Measurements from ENCODE around the gene DCAF8L1. TPM values are rescaled to one million over a fixed set of nuclear protein-coding genes. Genes with fewer than 3 reads are reported as not detected.

The DCAF8L1 gene
- total and polyA plus RNA-seq, 10 of the 15 experiments (the other 5 are each of a cell fraction or from before 2014, with no cell fraction given) = 0.11 TPM; not detected in 9

DNA sequence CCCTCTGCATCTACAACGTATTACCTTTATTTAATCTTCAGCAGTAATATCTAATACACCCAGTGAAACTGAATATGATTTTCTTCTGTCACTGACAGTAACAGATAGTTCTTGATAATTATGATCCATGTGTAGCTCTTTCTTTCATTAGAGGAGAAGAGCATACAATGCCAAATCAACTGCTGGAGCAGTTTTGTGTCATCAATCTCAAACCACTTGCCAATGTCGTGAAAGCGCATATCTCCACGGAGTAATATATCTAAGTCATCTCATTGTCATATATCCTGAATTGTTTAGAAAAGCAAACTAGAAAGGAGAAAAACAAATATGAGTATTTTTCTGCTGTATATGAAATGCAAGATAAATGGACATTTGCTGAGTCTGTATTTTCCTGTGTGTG lies 47.9 kb downstream of the DCAF8L1 start:
- intact Hi-C loops (cut with micrococcal nuclease; ENCODE audit: unreplicated experiment) = no loop called here
- no peak for ATAC-seq
- ChIA-PET SMC1A (ENCODE audit: uncharacterized antibody, unreplicated experiment) (interaction anchor here (1.3 to 1.6 kb wide), 2 partner anchors 9 to 13 kb away, joined by 4 read pairs; no protein-coding TSS in a partner anchor), RAD21 (ENCODE audit: unreplicated experiment) (no interaction called here), POLR2A (no interaction called here), CTCF (no interaction called here)
- no TSS peak for BruUV-seq (replicated peaks)
- TF ChIP-seq SREBF2 (IDR thresholded peaks at IDR 0.05; ENCODE audit: low read length) (no peak), CREM (IDR thresholded peaks at IDR 0.05; ENCODE audit: low read depth) (no peak), HDAC2 (IDR thresholded peaks at IDR 0.05) (no peak), CHD1 (IDR thresholded peaks at IDR 0.05; ENCODE audit: low read depth, low read length) (no peak)
- Histone ChIP-seq H3K79me2 (ENCODE audit: control insufficient read depth, insufficient read depth, low read length) (no peaks in the 10 kb centered on the region), H3K36me3 (ENCODE audit: control insufficient read depth in 2 of 2, insufficient read depth in 2 of 2, low read length in 1 of 2) (no peaks in the 10 kb centered on the region), H3K4me3 (no peak overlapping the region), H3K27me3 (replicated peaks in 1 of 2; ENCODE audit: control insufficient read depth in 2 of 2, insufficient read depth in 2 of 2, low read length in 1 of 2) (no peaks in the 10 kb centered on the region), H2AFZ (ENCODE audit: control insufficient read depth, low read depth, low read length) (no peak overlapping the region), H3K27ac (ENCODE audit: control insufficient read depth, insufficient read depth) (no peak overlapping the region), H3K4me2 (ENCODE audit: control insufficient read depth, insufficient read depth) (no peak overlapping the region), H3K9ac (ENCODE audit: control insufficient read depth, insufficient read depth, low read length) (no peak overlapping the region), H4K20me1 (ENCODE audit: control insufficient read depth, insufficient read depth) (no peaks in the 10 kb centered on the region), H3K9me3 (replicated peaks; ENCODE audit: control insufficient read depth, insufficient read depth, low read length) (no peaks in the 10 kb centered on the region), H3K4me1 (ENCODE audit: control insufficient read depth, insufficient read depth, low read length) (no peaks in the 10 kb centered on the region)
- in situ Hi-C loops (cut with MboI) = no loop called here
- no peak for FAIRE-seq
- WGBS (ENCODE audit: insufficient coverage, insufficient replicate concordance, low lambda C conversion rate, missing lambda C conversion rate) = 70% methylated on average over 4 of the region's 4 CpGs
- DNase-seq (ENCODE audit: low read depth, low spot score) = no peak

Other genes with a start within 250 kb of the DCAF8L1 start
- not detected in 2 replicates for gene MAGEB10, start 173.5 kb downstream of the DCAF8L1 start, total RNA-seq (2014; rRNA removed)
- gene MAGEB10, start 173.5 kb downstream of the DCAF8L1 start, total RNA-seq (2014; rRNA removed; fragmentation: Illumina TruSeq; extraction: Trizol) = not detected in 2 replicates
- not detected in 2 replicates for gene MAGEB10, start 173.5 kb downstream of the DCAF8L1 start, total RNA-seq (2021)
- gene MAGEB10, start 173.5 kb downstream of the DCAF8L1 start, polyA plus RNA-seq (2011; rRNA removed) = not detected in 2 replicates
- gene MAGEB10, start 173.5 kb downstream of the DCAF8L1 start, polyA plus RNA-seq (2014; fragmentation: Illumina TruSeq; extraction: Trizol) = not detected in 2 replicates
- gene MAGEB10, start 173.5 kb downstream of the DCAF8L1 start, polyA plus RNA-seq (2014; fragmentation: Nextera tagmentation; extraction: Ambion mirVana) = not detected
- gene MAGEB10, start 173.5 kb downstream of the DCAF8L1 start, polyA plus RNA-seq (2014; rRNA removed) = not detected in 2 replicates
- gene MAGEB10, start 173.5 kb downstream of the DCAF8L1 start, polyA plus RNA-seq (2016; fragmentation: Nextera tagmentation; extraction: Ambion mirVana) = not detected

All from GM12878 (cell line).